GM21576 (cell line): Measurements from ENCODE around the gene NSMCE1.

ENCODE experiments used
- ATAC-seq: cut with Tn5 transposase; IDR thresholded peaks from one replicate; pipeline ENCODE4 v1.9.1; 2021; ENCODE audit warnings: mild to moderate bottlenecking, moderate library complexity; ENCODE audit not compliant: unreplicated experiment

NSMCE1 gene

DNA sequence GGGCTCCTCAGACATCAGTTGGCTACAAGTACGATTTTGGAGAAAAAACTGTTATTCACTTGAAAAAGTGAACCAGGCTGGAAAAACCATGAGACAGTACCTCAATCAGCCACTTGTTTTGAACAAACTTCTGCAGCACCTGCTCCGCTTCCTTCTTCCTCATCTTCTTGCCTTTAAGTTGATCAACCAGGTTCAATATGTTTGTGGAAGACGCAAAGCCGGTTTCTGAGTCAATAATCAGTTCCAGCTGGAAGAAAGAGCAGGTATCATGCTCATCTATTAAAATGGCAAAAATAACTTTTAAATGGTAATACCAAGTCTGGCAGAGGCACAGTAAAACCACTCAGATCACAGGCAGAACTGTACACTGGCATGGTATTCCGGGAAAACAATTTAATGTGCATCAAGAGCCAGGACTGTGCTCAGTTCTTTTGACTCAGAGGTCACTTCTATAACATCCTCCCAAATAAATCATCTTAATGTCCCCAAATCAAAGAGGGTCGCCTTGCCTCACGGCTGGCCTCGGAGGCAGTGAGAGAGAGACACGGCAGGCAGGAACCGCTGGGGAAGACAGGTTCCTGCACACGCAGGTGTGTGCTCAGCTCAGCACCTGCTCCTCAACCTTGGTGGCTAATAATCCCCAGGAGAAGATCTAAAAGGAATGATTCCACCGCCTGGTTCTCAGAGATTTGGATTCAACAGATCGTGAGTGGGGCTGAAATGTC lies 35.5 kb downstream of the NSMCE1 start:
- no peak for ATAC-seq

DNA sequence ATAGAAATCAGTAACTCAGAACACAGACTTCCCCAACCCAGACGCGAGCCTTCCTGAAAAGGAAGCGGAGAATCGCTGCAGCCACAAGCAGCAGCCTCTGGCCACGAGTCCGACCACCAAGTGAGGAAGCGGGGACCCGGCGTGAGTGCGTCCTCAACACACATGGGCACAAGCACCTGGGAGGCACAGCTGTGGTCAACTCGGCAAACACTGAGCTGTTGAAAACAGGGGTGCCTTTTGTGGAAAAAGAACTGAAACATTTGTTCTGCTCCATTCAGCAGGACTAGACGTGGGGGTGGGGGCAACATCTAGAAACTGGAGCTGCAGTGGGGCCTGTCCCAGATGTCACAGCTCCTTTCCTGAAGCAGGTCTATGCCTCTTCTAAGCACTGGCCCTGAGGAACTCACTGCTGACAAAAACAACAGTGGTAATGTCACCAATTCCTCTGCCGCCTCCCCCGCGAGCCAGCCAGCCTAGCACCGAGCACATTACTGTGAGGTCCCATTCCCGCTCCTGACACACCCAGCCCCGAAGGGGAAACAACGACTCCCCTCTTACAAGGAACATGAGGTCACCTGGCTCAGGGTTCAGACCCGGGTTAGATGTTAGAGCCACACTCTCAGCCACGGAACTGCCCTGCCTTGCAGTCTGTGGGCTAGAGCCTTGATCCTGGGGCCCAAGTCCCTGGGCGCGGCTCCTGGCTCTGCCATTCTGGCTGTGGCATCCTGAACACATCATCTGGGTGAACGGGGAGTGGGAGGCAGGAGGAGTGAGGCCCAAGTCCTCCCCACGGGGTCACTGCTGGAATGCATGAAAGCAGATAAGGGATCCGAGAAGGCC lies 36.3 kb downstream of the NSMCE1 start:
- ATAC-seq: peak; percentile 55

DNA sequence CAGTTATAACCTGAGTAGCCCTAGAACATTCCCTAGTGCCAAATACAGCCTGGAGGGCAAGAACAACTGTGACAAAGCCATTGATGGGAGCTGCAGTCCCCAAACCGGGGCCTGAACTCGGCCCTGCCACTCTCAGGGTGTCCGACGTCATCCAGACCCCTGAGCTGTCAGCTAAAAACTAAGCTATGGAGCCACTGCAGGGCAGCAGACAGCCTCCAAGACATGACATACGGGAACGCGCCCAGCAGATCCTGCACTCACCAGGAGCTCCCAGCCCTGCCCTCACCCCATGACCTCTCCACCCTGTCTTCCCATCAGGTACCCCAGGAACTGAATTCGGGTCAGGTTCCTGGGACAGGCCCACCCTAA lies 36.9 kb downstream of the NSMCE1 start:
- no peak for ATAC-seq

DNA sequence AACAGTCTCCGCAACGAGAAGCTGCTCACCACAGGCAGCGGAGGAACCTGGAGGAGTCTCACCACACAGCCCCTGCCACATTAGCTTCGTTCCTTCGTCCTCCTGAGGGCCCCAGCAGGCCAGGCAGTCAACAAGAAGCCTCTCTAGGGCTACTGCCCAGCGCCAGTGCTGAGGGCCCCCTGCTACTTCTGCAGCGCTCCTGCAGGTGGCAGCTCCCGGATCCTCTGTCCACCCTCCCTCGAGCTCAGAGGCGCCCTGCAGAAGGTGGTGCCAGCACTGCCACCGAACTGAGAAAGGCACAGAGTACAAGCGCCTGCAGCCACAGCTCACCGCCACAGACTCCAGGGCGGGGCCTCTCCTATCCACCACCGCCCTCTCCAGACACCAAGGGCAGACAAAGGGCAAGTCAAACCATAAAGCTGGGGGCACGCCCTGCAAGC lies 38.0 kb downstream of the NSMCE1 start:
- no peak for ATAC-seq

DNA sequence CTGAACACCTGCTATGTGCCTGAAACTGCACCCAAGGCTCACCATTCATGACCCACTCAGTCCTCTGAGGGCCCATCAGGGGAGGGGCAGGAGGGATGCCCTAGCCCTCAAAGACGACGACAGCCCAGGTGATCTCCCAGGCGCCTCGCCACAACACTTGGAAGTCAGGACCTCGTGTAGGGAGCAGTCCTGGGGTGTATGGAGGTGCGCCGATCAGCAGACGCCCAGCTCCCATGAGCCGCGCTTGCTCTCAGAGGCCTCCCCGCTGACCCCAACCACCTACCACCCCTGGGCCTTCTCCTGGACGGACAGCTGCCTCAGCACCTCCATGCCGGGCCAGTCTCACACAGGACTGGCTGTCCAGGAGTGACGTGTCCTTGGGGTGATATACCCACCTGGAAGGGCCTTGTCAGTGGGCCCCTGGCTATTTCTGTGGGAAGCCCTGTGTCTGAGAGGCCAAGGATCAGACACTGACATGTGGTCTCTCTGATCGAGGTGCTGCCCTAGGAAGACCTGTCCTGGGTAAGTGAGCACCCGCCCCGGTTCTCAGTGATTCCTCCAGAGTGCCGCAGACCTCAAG lies 38.6 kb downstream of the NSMCE1 start:
- ATAC-seq: no peak

DNA sequence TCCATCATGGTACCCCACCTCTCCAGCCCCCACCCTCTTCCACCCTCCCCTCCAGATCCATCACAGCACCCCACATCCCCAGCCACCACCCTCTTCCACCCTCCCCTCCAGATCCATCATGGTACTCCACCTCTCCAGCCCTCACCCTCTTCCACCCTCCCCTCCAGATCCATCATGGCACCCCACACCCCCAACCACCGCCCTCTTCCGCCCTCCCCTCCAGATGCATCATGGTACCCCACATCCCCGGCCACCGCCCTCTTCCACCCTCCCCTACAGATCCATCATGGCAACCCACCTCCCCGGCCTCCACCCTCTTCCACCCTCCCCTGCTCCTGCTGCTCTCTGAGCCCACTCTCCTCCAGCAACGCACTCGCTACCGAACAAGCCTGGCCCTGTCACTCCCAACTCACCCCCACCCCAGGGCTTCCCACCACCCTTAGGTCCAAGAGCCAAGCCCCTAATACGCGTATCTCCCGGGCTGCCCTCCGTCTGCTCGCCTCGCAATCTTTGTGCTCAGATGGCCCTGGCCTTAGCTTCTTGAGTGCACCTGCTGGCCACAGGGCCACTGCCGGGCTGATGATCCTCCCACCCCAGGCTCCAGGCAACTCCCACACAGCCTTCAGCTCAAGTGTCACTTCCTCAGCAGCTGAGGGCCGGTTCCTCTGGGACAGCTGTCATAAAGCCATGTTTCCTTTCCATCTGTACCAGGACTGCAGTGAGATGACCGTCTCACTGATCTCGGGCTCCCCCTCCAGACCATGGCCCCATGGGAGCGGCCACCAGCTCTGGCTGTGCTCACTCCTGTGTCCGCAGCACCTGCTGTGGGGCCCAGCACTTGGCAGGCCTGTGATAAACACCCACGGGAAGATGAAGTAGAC lies 39.7 kb downstream of the NSMCE1 start:
- no peak for ATAC-seq

DNA sequence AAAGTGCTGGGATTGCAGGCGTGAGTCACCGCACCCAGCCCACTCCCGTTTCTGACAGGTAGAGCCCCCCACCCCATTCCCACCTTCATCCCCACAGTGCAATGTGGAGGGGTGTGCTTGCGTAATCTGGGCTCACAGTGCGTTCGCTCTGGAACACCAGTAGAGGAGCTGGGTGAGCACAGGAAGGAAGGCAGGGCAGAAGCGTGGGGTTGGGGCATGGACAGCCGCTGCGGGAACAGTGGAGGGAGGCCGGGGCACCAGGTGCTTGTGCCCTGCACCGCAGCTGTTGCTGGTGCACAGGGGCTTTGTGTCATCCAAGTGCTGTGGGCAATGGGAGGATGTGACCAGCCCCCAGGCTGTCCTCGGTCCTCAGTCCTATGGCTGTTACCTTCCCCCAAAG lies 40.5 kb downstream of the NSMCE1 start:
- no peak for ATAC-seq

DNA sequence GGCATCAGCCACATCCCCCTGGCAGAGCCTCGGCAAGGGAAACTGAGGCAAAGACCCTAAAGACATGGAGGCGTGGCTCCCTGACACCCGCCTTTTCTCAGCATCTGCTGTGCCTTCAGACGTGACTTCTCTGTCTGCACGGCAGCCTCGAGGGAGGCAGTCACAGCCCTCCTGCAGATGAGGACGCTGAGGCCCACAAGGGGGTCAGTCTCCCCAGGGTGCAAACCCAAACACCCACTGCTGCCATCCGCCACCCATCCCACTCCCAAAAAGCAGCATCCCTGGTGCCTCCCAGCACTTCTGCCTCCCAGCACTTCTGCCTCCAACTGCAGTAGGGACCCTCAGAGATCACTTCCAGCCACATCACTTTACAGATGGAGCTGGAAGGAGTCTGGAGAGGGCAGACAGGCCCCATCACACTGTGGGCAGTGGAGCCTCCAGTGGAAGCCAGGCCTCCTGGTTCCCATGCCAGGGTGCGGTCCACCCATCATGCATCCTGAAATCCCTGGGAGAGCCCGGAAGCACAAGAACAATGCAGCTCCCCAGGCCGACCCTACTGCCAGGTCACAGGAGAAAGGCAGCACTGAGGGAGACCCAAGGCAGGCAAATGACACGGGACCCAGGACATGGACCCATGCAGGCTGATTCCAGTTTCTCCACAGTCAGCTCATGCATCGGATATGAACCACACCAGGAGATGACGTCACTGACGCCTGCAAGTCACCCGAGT lies 41.4 kb downstream of the NSMCE1 start:
- ATAC-seq: no peak

DNA sequence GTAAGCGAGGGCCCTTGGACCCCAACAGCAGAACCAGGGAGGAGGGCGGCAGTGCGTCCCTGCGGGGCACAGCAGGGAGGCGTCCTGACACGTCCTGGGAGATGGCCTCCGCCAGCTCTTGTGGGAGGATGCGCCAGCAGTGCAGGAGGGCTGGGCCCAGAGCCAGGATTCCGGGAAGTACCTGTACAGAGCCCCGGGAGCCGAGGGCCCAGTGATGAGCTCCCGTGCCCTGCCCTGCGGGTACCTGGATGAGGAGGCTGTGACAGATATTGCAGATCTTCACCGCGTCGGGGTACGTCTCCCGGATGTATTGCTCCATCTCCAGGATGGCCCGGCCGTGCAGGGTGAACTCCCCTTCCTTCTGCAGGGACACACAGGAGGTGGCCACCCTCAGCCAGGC lies 42.1 kb downstream of the NSMCE1 start:
- no peak for ATAC-seq

DNA sequence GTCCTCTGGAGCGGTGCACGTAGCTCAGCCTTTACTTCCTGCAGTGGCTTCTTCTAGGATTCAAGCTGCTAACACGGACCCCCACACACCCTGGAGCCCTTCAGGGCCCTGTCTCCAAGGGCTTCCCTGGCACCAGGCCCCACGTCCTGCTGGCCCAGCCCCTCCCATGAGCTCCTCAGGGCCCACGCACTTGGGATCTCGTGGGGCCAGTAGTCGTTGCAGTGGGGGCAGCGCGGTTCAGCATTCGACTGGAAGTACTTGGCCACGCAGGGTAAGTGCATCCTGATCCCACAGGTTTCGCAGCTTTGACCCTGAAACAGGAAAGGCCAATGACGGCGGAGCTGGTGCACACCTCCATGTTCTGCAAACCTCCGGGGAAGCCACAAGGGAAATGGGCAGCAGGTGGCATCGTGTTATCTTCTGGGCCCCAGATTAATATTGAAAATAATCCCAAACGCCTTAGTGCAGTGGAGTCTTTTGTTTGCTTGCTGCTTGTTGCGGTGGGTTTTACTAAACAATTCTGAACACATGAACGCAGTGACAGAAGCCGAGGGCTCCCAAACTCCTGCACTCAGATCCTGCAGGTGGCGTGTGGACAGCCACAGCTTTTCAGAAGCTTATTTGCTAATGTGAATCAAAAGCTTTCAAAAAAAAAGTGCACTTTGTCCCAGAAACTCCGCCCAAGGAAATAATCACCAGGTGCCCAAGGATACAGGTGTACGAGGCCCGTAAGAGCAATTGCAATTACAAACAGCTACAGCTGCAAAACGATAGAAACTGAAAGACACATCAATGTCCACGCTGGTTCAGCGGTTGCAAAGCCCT lies 42.8 kb downstream of the NSMCE1 start:
- no peak for ATAC-seq

DNA sequence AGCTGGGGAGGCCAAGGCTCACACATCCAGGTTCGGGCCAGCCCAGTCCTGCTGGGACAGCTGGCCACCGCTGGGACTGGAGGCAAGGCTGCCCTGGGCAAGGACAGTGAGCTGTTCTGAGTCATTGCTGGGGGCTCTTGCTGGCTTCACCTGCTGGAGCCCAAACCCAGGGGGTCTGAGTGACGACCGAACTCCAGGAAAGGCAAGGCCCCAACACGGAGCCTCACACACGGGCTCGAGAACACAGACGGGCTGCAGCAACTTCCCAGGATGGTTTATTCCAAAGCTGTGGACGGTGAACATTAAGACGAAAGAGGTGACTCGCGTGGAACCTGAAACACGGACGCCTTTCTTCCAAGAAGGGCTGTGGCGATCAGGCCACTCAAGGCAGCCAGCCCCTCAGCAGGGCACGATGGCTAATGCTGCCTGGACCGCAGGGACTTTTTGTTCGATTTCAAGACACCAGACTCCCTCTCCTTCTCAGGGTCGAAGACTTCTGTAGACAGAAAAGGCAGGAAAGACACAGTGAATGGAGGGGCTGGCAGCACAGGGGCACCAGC lies 43.8 kb downstream of the NSMCE1 start:
- no peak for ATAC-seq

DNA sequence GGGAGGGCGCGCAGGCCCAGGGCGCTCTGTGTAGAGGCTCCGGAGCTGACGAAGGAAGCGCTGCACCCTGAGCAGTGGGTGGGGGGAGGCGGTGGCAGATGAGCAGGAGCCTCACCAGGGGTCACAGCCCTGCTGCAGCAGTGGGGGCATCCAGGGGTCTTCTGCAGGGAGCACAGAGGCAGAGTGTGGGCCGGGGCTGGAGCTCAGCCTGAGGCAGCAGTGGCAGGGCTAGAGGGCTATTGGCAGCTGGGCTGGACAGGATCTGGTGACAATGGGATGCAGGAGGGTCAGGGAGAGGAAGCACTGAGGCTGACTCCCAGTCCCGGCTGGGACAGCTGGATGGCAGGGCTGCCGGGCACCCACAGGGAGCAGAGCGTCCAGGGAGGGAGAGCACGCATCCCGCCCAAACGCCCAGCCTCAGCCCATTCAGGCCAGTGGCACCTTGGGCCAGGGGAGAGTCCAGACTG lies 44.3 kb downstream of the NSMCE1 start:
- no peak for ATAC-seq

DNA sequence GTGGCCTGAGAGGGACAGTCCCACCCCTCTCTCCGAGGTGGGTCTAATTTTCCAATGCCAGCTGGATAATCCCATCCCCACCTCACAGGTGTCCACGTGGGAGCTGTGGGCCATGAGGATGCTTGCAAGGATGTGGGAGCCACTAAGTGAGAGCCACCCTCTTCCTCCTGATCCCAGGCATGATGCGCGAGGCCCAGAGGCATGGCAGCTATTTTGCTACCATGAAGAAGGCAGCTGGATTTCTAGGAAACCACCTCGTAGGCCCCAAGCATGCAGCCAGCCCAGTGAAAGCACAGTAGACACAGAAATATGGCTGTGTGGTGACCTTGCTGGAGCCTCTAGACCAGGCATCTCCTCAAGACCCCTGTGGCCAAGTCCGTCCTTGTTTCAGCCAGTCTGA lies 44.9 kb downstream of the NSMCE1 start:
- no peak for ATAC-seq

DNA sequence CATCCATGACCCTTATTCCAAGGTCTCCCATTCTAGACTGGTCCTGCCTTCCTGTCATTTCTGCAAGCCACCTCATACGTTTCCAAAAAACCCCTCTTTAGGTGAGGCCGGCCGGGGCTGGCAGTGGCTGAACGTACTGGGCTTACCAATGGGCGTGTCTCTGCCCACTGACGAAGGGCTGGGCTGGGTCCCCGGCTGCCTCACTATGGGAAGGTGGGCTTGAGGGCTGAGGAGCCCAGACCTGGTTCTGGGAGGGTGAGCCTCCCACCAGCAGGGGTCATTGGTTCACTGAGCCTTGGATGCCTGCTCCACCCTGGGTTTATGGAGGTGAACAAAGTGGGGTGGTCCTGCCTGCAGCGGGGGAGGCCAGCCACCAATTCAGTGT lies 45.4 kb downstream of the NSMCE1 start:
- ATAC-seq: no peak

DNA sequence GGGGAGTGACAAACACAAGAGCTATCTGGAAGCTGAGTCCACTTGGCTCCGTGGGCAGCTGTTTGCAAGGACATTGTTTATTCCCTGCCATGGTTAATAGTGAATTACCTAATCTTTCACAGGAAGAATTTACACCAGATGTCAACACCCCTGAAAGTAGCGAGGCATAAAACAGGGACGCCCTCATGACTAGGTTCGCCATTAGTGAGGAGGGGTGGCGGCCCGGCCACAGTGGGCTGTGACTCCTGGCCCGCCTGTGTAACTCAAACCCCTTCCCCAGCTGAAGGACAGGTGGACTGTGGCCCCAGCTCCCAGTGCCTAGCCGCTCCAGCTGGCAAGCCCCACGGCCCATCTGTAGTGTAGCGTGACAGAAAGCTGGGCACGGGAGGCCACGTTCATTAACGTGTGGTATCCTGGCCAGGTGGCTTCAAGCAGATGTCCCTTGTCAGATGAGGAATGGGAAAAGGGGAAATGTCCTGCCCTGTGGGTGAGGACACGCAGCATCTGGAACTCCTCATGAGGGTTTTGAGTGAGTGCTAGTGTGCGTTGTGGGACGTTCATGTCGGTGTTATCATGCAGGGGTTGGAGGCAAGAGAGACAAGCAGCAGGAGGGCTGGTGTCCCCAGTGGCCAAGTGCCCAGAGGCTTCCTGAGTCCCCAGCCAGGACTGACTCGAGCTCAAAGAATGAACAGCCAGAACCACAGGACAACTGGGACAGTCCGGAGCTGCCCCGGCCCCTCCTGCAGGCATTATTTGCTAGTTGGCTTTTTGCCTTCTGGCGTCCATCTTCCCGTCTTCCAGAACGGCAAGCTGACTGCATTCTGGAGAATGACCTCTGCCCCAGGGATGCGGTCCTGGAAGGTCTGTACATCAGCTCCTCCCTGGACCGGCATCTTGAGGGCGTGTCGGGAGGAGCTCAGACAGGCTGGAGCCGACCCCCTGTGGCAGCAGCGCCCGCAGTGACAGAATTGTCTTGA lies 46.0 kb downstream of the NSMCE1 start:
- ATAC-seq: no peak

DNA sequence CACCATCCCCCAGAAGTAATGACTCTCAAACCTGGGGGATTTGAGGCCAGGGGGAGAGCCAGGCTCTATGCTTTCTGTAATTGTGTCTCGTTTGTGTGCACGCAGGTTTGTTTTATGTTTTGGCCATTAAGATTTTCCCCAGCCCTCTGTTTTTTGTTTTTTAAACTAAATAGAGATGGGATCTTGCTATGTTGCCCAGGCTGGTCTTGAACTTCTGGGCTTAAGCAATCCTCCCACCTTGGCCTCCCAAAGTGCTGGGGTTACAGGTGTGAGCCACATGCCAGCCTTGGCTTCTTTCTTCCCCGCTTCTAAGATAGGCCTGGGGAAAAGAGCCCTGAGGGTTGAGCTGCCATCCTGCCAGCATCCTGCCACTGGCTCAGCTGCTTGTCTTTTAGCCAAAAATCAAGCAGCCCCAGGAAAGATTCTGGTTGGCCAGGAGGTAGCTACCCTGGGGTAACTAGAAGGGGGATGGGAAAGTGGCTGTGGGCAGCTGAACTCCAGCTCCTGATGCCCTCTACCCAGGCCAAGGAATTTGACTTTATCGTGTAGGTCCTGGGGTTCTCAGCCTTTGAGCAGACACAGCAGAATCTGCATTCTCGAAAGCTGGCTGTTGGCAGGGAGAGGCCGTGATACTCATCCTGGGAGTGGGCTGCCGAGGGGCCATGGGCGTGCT lies 46.9 kb downstream of the NSMCE1 start:
- ATAC-seq: no peak

DNA sequence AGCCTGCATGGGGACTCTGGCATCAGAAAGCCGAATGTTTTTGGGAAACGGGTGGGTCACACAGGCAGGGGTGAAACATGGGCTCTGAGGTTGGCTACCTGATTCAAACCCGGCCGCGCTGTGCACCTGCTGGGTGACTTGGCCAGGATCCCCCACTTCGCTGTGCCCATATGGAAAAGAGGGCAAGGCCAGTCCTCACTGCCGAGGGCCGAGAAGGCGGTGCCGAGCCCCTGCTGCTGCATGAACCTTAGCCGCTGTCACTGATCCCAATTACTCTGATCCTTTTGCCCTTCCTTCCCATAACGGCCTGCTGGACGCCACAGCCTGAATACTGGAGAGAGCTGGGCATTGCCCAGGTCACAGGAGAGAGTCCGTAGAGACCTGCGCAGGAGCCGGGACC lies 47.6 kb downstream of the NSMCE1 start:
- ATAC-seq: no peak
